Measurements from ENCODE around the gene ARMCX2.
"Not testable (repeated sequence)": the region's sequence is repeated elsewhere in the genome, so short reads cannot be mapped to it uniquely, and the experiment has no call there.

The ARMCX2 gene

GRCh38 chrX:101659601-101660063, at the start of gene ARMCX2:
ARMCX2 (minus strand) TSS chrX:101659850; CDS start chrX:101657588, 2,262 bp downstream.
- DNase-seq (ENCODE audit: low read depth in 2 of 2, low spot score in 1 of 2) = no peak

GRCh38 chrX:101709384-101709783, 49.7 kb upstream of the ARMCX2 start:
- DNase-seq (ENCODE audit: low read depth in 2 of 2, low spot score in 1 of 2) = no peak

- no peak for DNase-seq (ENCODE audit: low read depth in 2 of 2, low spot score in 1 of 2)
These were observed 48.5 kb upstream of the ARMCX2 start for GRCh38 chrX:101708163-101708562.

GRCh38 chrX:101693476-101693875, 33.8 kb upstream of the ARMCX2 start:
- DNase-seq (ENCODE audit: low read depth in 2 of 2, low spot score in 1 of 2) = no peak

- DNase-seq (ENCODE audit: low read depth in 2 of 2, low spot score in 1 of 2) = no peak
These were observed 32.2 kb upstream of the ARMCX2 start for GRCh38 chrX:101691835-101692234.

- DNase-seq (ENCODE audit: low read depth in 2 of 2, low spot score in 1 of 2) = no peak
These were observed 26.9 kb upstream of the ARMCX2 start for GRCh38 chrX:101686574-101686973.

- DNase-seq (ENCODE audit: low read depth in 2 of 2, low spot score in 1 of 2) = no peak
These were observed 26.3 kb upstream of the ARMCX2 start for GRCh38 chrX:101685923-101686322.

GRCh38 chrX:101682723-101683122, 23.1 kb upstream of the ARMCX2 start:
- no peak for DNase-seq (ENCODE audit: low read depth in 2 of 2, low spot score in 1 of 2)

- no peak for DNase-seq (ENCODE audit: low read depth in 2 of 2, low spot score in 1 of 2)
These were observed 17.4 kb upstream of the ARMCX2 start for GRCh38 chrX:101677028-101677427.

- DNase-seq (ENCODE audit: low read depth in 2 of 2, low spot score in 1 of 2) = no peak
These were observed 16.9 kb upstream of the ARMCX2 start for GRCh38 chrX:101676571-101676970.

- no peak for DNase-seq (ENCODE audit: low read depth in 2 of 2, low spot score in 1 of 2)
These were observed 8.5 kb upstream of the ARMCX2 start for GRCh38 chrX:101668143-101668542.

GRCh38 chrX:101658661-101659491, 774 bp downstream of the ARMCX2 start:
- peak in 1 of 2 donors; percentile 9 for DNase-seq (ENCODE audit: low read depth in 2 of 2, low spot score in 1 of 2)

GRCh38 chrX:101657495-101657894, 2.2 kb downstream of the ARMCX2 start:
- no peak for DNase-seq (ENCODE audit: low read depth in 2 of 2, low spot score in 1 of 2)

GRCh38 chrX:101656817-101657216, 2.8 kb downstream of the ARMCX2 start:
- no peak for DNase-seq (ENCODE audit: low read depth in 2 of 2, low spot score in 1 of 2)

GRCh38 chrX:101655534-101655933, 4.1 kb downstream of the ARMCX2 start:
- no peak for DNase-seq (ENCODE audit: low read depth in 2 of 2, low spot score in 1 of 2)

- not testable (repeated sequence) for DNase-seq (ENCODE audit: low read depth in 2 of 2, low spot score in 1 of 2)
These were observed 11.9 kb downstream of the ARMCX2 start for GRCh38 chrX:101647716-101648115.

- no peak for DNase-seq (ENCODE audit: low read depth in 2 of 2, low spot score in 1 of 2)
These were observed 17.6 kb downstream of the ARMCX2 start for GRCh38 chrX:101642093-101642492.

- no peak for DNase-seq (ENCODE audit: low read depth in 2 of 2, low spot score in 1 of 2)
These were observed 20.1 kb downstream of the ARMCX2 start for GRCh38 chrX:101639583-101639982.

GRCh38 chrX:101619364-101619763, 40.3 kb downstream of the ARMCX2 start:
- no peak for DNase-seq (ENCODE audit: low read depth in 2 of 2, low spot score in 1 of 2)

GRCh38 chrX:101617211-101618191, 42.1 kb downstream of the ARMCX2 start, which contains the start of gene ARMCX6:
ARMCX6 (minus strand) TSS chrX:101618000; CDS start chrX:101616620, 1,380 bp downstream.
- DNase-seq (ENCODE audit: low read depth in 2 of 2, low spot score in 1 of 2) = peak; percentile 27 to 51

GRCh38 chrX:101605728-101606127, 53.9 kb downstream of the ARMCX2 start:
- DNase-seq (ENCODE audit: low read depth in 2 of 2, low spot score in 1 of 2) = no peak
